ENCODE data around the gene RIPPLY3.

GRCh38 chr21:36964827-36965719, 41.4 kb upstream of the RIPPLY3 start:
- no peak for TF ChIP-seq CTCF (conservative IDR thresholded peaks at IDR 0.05; ENCODE audit: low read length)
- no peak for TF ChIP-seq EZH2phosphoT487 (IDR thresholded peaks at IDR 0.05; ENCODE audit: borderline replicate concordance, low read depth, low read length)
